ENCODE data around the gene SPRY4. TPM values are rescaled to one million over a fixed set of nuclear protein-coding genes. Genes with fewer than 3 reads are reported as not detected.

SPRY4 gene
- total RNA-seq, 1 experiment from 2014 or later = 23.6 TPM

DNA sequence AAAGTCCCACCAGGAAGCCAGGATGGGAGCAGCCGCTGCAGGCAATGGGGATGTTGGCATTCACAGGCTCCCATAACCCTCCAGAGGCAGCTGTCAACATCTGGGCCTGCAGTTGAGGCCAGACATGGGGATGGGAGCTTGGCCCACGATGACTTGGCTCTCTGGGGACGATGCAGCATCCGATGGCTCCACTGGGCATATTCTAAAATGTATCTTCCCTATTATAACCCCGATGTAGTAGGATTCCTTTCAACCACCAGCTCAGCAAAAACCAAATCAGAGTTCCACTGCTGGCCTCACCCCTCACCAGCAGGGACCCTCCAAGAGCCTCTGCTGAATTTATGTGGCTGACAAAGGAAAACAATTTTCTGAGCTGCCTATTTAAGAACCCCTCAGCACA lies 7.1 kb downstream of the SPRY4 start:
- Mint-ChIP-seq H3K36me3 (ENCODE audit: insufficient read depth, unreplicated experiment) (peaks cover 29% of the 10 kb centered on the region), H3K27me3 (ENCODE audit: unreplicated experiment) (no peaks in the 10 kb centered on the region), H3K4me3 (ENCODE audit: low read depth, unreplicated experiment) (no peak overlapping the region), H3K27ac (ENCODE audit: unreplicated experiment) (no peak overlapping the region), H3K9me3 (ENCODE audit: low read depth, unreplicated experiment) (no peaks in the 10 kb centered on the region), H3K4me1 (ENCODE audit: low read depth, unreplicated experiment) (peaks cover 28% of the 10 kb centered on the region)
- TF ChIP-seq, protein P1, sequence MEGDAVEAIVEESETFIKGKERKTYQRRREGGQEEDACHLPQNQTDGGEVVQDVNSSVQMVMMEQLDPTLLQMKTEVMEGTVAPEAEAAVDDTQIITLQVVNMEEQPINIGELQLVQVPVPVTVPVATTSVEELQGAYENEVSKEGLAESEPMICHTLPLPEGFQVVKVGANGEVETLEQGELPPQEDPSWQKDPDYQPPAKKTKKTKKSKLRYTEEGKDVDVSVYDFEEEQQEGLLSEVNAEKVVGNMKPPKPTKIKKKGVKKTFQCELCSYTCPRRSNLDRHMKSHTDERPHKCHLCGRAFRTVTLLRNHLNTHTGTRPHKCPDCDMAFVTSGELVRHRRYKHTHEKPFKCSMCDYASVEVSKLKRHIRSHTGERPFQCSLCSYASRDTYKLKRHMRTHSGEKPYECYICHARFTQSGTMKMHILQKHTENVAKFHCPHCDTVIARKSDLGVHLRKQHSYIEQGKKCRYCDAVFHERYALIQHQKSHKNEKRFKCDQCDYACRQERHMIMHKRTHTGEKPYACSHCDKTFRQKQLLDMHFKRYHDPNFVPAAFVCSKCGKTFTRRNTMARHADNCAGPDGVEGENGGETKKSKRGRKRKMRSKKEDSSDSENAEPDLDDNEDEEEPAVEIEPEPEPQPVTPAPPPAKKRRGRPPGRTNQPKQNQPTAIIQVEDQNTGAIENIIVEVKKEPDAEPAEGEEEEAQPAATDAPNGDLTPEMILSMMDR (IDR thresholded peaks at IDR 0.05; ENCODE audit: unreplicated experiment) = no peak
- BruUV-seq (replicated peaks) = no TSS peak
- intact Hi-C loops (cut with micrococcal nuclease; ENCODE audit: unreplicated experiment) = no loop called here
- no peak for DNase-seq
- CTCF ChIA-PET = no interaction called here

DNA sequence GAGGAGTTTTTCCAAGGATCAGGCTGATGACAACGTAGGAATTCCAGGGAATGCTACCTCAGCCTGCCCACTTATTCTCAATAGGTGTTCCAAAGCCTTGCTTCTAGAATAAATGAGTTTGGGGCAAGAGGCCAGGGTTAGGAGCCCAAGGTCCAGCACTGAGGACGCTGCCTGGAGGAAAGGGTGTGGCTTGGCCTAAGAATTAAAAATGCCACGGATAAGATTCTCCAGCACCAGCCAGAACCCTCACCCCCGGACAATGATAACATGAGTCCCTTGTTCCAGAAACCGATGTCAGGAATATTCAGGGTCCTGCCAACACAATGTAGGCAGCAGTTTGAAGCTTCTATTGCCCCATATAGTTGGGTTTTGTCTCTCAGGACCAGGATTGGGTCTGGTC lies 7.6 kb downstream of the SPRY4 start:
- H3K27ac Mint-ChIP-seq (ENCODE audit: unreplicated experiment) = no peak overlapping the region
- no peak overlapping the region for H3K4me3 Mint-ChIP-seq (ENCODE audit: low read depth, unreplicated experiment)
- CTCF ChIA-PET = no interaction called here
- no TSS peak for BruUV-seq (replicated peaks)
- peaks cover 22% of the 10 kb centered on the region for H3K4me1 Mint-ChIP-seq (ENCODE audit: low read depth, unreplicated experiment)
- no peaks in the 10 kb centered on the region for H3K27me3 Mint-ChIP-seq (ENCODE audit: unreplicated experiment)
- no peaks in the 10 kb centered on the region for H3K9me3 Mint-ChIP-seq (ENCODE audit: low read depth, unreplicated experiment)
- TF ChIP-seq, protein P1 (IDR thresholded peaks at IDR 0.05; ENCODE audit: unreplicated experiment) = no peak
- intact Hi-C loops (cut with micrococcal nuclease; ENCODE audit: unreplicated experiment) = no loop called here
- H3K36me3 Mint-ChIP-seq (ENCODE audit: insufficient read depth, unreplicated experiment) = peaks cover 28% of the 10 kb centered on the region
- DNase-seq = no peak

GRCh38 chr5:142316681-142317080 lies 8.1 kb downstream of the SPRY4 start:
- intact Hi-C loops (cut with micrococcal nuclease; ENCODE audit: unreplicated experiment) = no loop called here
- no TSS peak for BruUV-seq (replicated peaks)
- Mint-ChIP-seq H3K27me3 (ENCODE audit: unreplicated experiment) (no peaks in the 10 kb centered on the region), H3K27ac (ENCODE audit: unreplicated experiment) (no peak overlapping the region), H3K4me3 (ENCODE audit: low read depth, unreplicated experiment) (no peak overlapping the region), H3K9me3 (ENCODE audit: low read depth, unreplicated experiment) (no peaks in the 10 kb centered on the region), H3K4me1 (ENCODE audit: low read depth, unreplicated experiment) (peaks cover 19% of the 10 kb centered on the region), H3K36me3 (ENCODE audit: insufficient read depth, unreplicated experiment) (peaks cover 33% of the 10 kb centered on the region)
- CTCF ChIA-PET = no interaction called here
- TF ChIP-seq, protein P1 (IDR thresholded peaks at IDR 0.05; ENCODE audit: unreplicated experiment) = no peak
- no peak for DNase-seq

DNA sequence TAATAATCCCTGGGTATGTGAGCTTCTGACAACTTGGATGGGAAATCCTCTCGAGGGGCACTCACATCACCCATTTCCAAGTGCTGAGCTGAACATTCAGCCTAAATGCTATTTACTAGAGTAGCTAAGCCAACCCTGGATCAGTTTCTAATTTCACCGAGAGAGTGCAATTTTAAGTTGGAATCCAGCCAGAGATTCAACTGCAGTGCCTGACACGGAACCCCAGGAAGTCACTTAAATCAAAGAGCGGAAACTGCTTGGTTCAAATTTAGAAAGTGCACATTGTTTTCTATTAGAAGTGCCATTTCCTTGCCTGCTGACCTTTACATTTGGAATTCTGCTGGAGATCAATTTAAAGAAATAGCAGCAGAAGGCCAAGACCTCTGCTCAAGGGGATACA lies 8.8 kb downstream of the SPRY4 start:
- H3K36me3 Mint-ChIP-seq (ENCODE audit: insufficient read depth, unreplicated experiment) = peaks cover 30% of the 10 kb centered on the region
- peaks cover 12% of the 10 kb centered on the region for H3K4me1 Mint-ChIP-seq (ENCODE audit: low read depth, unreplicated experiment)
- CTCF ChIA-PET = no interaction called here
- H3K27me3 Mint-ChIP-seq (ENCODE audit: unreplicated experiment) = no peaks in the 10 kb centered on the region
- BruUV-seq (replicated peaks) = no TSS peak
- H3K27ac Mint-ChIP-seq (ENCODE audit: unreplicated experiment) = no peak overlapping the region
- no peaks in the 10 kb centered on the region for H3K9me3 Mint-ChIP-seq (ENCODE audit: low read depth, unreplicated experiment)
- intact Hi-C loops (cut with micrococcal nuclease; ENCODE audit: unreplicated experiment) = no loop called here
- H3K4me3 Mint-ChIP-seq (ENCODE audit: low read depth, unreplicated experiment) = no peak overlapping the region
- DNase-seq = no peak
- TF ChIP-seq, protein P1 (IDR thresholded peaks at IDR 0.05; ENCODE audit: unreplicated experiment) = no peak
